GM06990 (cell line): ENCODE data around the gene MAN1A1.

Experiments used
- DNase-seq: peaks from one replicate; pipeline ENCODE4 v3.0.0-alpha.2; 2011; ENCODE audit not compliant: insufficient read length; ENCODE audit errors: extremely low read depth
- H3K27me3 ChIP-seq: replicated peaks from 2 replicates; pipeline ENCODE4 v1.6.0; 2011; ENCODE audit warnings: low read length; ENCODE audit not compliant: control insufficient read depth, insufficient read depth
- H3K36me3 ChIP-seq: 2 replicates; pipeline ENCODE4 v1.5.1; 2011; ENCODE audit warnings: low read length; ENCODE audit not compliant: control insufficient read depth, insufficient read depth
- H3K4me3 ChIP-seq: replicated peaks from 2 replicates; pipeline ENCODE4 v1.5.1; 2011; ENCODE audit warnings: low read depth, mild to moderate bottlenecking, control low read depth, low read length
- CTCF ChIP-seq: IDR thresholded peaks from 2 replicates; pipeline ENCODE4 v1.5.1; 2011; ENCODE audit warnings: low read length, control low read depth, mild to moderate bottlenecking, inconsistent platforms; ENCODE audit not compliant: insufficient read depth, poor library complexity, severe bottlenecking

The MAN1A1 gene

GRCh38 chr6:119328892-119329793, 20.4 kb downstream of the MAN1A1 start:
- Histone ChIP-seq H3K27me3 (no peaks in the 10 kb centered on the region), H3K4me3 (no peak overlapping the region), H3K36me3 (peaks cover 2% of the 10 kb centered on the region)
- TF ChIP-seq CTCF: no peak
- DNase-seq: no peak

GRCh38 chr6:119328254-119328653, 21.3 kb downstream of the MAN1A1 start:
- DNase-seq: no peak
- TF ChIP-seq CTCF: no peak
- peaks cover 2% of the 10 kb centered on the region for H3K36me3 ChIP-seq
- H3K4me3 ChIP-seq: no peak overlapping the region
- H3K27me3 ChIP-seq: no peaks in the 10 kb centered on the region

GRCh38 chr6:119327810-119328209, 21.8 kb downstream of the MAN1A1 start:
- no peak overlapping the region for H3K4me3 ChIP-seq
- DNase-seq: no peak
- no peaks in the 10 kb centered on the region for H3K27me3 ChIP-seq
- TF ChIP-seq CTCF: no peak
- H3K36me3 ChIP-seq: peaks cover 2% of the 10 kb centered on the region

DNA sequence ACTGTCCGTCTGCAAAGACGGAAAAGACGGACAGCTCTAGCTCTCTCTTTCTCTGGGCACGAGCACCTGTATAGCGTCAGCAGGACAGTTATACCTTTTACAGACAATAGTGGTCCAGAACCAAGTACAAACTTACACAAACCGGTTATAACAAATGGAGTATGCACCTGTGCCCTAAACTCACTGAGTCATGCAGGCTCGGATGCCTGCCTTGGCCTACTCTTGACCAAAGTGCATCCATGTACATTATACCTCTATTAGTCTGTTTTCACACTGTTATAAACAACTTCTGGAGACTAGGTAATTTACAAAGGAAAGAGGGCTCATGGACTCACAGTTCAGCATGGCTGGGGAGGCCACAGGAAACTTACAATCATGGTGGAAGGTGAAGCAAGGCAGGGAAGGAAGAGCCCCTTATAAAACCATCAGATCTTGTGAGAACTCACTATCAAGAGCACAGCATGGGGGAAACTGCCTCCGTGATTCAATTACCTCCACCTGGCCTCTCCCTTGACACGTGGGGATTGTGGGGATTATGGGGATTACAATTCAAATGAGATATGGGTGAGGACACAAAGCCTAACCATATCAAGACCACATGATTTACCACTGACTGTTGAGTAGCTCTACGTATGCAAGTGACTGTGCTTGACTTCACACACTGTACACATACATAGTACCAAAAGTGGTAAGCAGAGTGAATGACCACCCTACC, 23.1 kb downstream of the MAN1A1 start:
- no peak for TF ChIP-seq CTCF
- H3K36me3 ChIP-seq: no peaks in the 10 kb centered on the region; the same call in none of the 2 replicates

DNA sequence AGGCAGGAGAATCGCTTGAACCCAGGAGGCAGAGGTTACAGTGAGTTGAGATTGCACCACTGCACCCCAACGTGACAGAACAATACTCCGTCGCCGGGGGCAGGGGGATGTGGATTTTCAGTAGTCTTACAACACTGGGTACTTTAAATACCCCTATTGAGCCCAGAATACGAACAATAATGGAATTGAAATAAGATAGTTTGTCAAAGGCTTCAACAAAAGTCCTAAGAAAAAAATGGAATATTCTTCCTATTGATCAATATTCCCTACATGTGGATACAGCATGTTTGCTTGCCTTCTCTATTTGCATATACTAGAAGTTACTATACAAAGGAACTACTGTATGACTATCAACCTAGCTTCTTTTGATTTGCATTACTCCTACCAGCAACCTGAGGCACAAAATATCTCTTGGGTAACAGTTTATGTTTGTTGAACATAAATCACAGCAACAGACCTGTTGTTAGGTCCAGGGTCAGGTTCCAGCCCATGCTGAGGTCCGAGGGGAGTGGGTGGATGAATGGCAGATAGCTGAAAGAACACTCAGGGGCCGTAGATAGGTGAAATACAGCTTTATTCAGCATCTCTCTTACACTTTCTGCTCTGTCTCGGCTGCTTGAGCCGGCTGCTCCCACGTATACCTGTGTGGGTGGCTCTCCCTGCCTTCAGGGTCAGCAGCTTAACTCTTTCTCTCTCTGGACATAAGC, 23.8 kb downstream of the MAN1A1 start:
- no peaks in the 10 kb centered on the region for H3K27me3 ChIP-seq
- TF ChIP-seq CTCF: no peak
- H3K4me3 ChIP-seq: no peak overlapping the region
- no peak for DNase-seq
- H3K36me3 ChIP-seq: no peaks in the 10 kb centered on the region; the same call in none of the 2 replicates

More for the DNA sequence above, 23.1 kb downstream of the MAN1A1 start:
- Histone ChIP-seq H3K27me3 (no peaks in the 10 kb centered on the region), H3K4me3 (no peak overlapping the region)
- no peak for DNase-seq
